WTC11 (cell line): Measurements from ENCODE around the gene C3orf33. TPM values are rescaled to one million over a fixed set of nuclear protein-coding genes. Genes with fewer than 3 reads are reported as not detected.

Experiments used
- ATAC-seq: fragments of 200-7000 bp; cut with Tn5 transposase; 2 replicates; pipeline ENCODE4 v1.10.0; 2021; ENCODE audit warnings: mild to moderate bottlenecking, moderate library complexity
- CTCF ChIA-PET: fragments of 300-600 bp; sonication (Branson Sonifier 250); formaldehyde crosslinking; loops from one replicate; lab custom pipeline; 2021; ENCODE audit warnings: antibody characterized with exemption; lab: Charles Lee
- POLR2A ChIA-PET: fragments of 350-600 bp; sonication (Branson Sonifier 250); formaldehyde crosslinking; loops from one replicate; lab custom pipeline; 2021; ENCODE audit warnings: antibody characterized with exemption; lab: Charles Lee
- DNase-seq: peaks from one replicate; pipeline ENCODE4 v3.0.0; 2021; ENCODE audit warnings: low spot score
- H3K27ac Mint-ChIP-seq: 2 replicates; pipeline ENCODE4 v1.8.0; 2021; ENCODE audit warnings: mixed read lengths
- H3K27me3 Mint-ChIP-seq: 2 replicates; pipeline ENCODE4 v1.8.0; 2021; ENCODE audit warnings: low read depth, mild to moderate bottlenecking, moderate library complexity, mixed read lengths
- H3K36me3 Mint-ChIP-seq: 2 replicates; pipeline ENCODE4 v1.8.0; 2021; ENCODE audit warnings: mixed read lengths
- H3K4me1 Mint-ChIP-seq: 2 replicates; pipeline ENCODE4 v1.8.0; 2022; ENCODE audit warnings: mixed read lengths
- H3K4me3 Mint-ChIP-seq: 2 replicates; pipeline ENCODE4 v1.8.0; 2021; ENCODE audit warnings: mild to moderate bottlenecking, moderate library complexity, mixed read lengths
- H3K9me3 Mint-ChIP-seq: 2 replicates; pipeline ENCODE4 v1.8.0; 2021; ENCODE audit warnings: mixed read lengths
- AFF4 ChIP-seq: sonication (generic); formaldehyde crosslinking; IDR thresholded peaks from 2 replicates; pipeline ENCODE4 v1.8.1; 2023; ENCODE audit warnings: mild to moderate bottlenecking, missing genetic modification reagents, borderline replicate concordance
- ATF1 ChIP-seq: sonication (generic); formaldehyde crosslinking; IDR thresholded peaks from 2 replicates; pipeline ENCODE4 v1.8.1; 2023; ENCODE audit warnings: mild to moderate bottlenecking, moderate library complexity, missing genetic modification reagents
- EMX1 ChIP-seq: fragments of 250-450 bp; sonication (Bioruptor Pico); IDR thresholded peaks from 2 replicates; pipeline ENCODE4 v1.8.0; 2021; ENCODE audit warnings: mild to moderate bottlenecking
- FOXK1 ChIP-seq: sonication (generic); formaldehyde crosslinking; IDR thresholded peaks from 2 replicates; pipeline ENCODE4 v1.8.0; 2022; ENCODE audit warnings: mild to moderate bottlenecking, moderate library complexity, missing genetic modification reagents
- GRHL2 ChIP-seq: fragments of 250-450 bp; sonication (Bioruptor Pico); IDR thresholded peaks from 2 replicates; pipeline ENCODE4 v1.8.0; 2022; ENCODE audit warnings: mild to moderate bottlenecking, moderate library complexity; ENCODE audit not compliant: insufficient replicate concordance, severe bottlenecking
- IRF2 ChIP-seq: sonication (generic); formaldehyde crosslinking; IDR thresholded peaks from 2 replicates; pipeline ENCODE4 v1.8.0; 2022; ENCODE audit warnings: low read depth, missing genetic modification reagents, borderline replicate concordance
- JAZF1 ChIP-seq: fragments of 250-450 bp; sonication (Bioruptor Pico); IDR thresholded peaks from 2 replicates; pipeline ENCODE4 v1.9.0; 2021; ENCODE audit warnings: moderate library complexity, mild to moderate bottlenecking, inconsistent platforms
- NFE2L1 ChIP-seq: sonication (generic); formaldehyde crosslinking; IDR thresholded peaks from 2 replicates; pipeline ENCODE4 v1.8.1; 2023; ENCODE audit warnings: missing genetic modification reagents
- NFYB ChIP-seq: sonication (generic); formaldehyde crosslinking; conservative IDR thresholded peaks from 2 replicates; pipeline ENCODE4 v1.8.0; 2022; ENCODE audit warnings: low read depth, missing genetic modification reagents
- NR3C1 ChIP-seq: sonication (generic); formaldehyde crosslinking; conservative IDR thresholded peaks from 2 replicates; pipeline ENCODE4 v1.8.1; 2023; ENCODE audit warnings: low read depth, mild to moderate bottlenecking, missing genetic modification reagents
- RELA ChIP-seq: sonication (generic); formaldehyde crosslinking; IDR thresholded peaks from 2 replicates; pipeline ENCODE4 v1.8.1; 2022; ENCODE audit warnings: missing genetic modification reagents, mild to moderate bottlenecking, borderline replicate concordance
- ZBTB43 ChIP-seq: sonication (generic); formaldehyde crosslinking; IDR thresholded peaks from 2 replicates; pipeline ENCODE4 v1.8.1; 2023; ENCODE audit warnings: mild to moderate bottlenecking, missing genetic modification reagents
- ZMAT4 ChIP-seq: fragments of 250-450 bp; sonication (Bioruptor Pico); IDR thresholded peaks from 2 replicates; pipeline ENCODE4 v1.9.0; 2021; ENCODE audit warnings: mild to moderate bottlenecking
- ZNF121 ChIP-seq: sonication (generic); formaldehyde crosslinking; IDR thresholded peaks from 2 replicates; pipeline ENCODE4 v1.8.0; 2023; ENCODE audit warnings: missing genetic modification reagents
- ZNF219 ChIP-seq: sonication (generic); formaldehyde crosslinking; IDR thresholded peaks from 2 replicates; pipeline ENCODE4 v1.8.0; 2023; ENCODE audit warnings: missing genetic modification reagents, mild to moderate bottlenecking, borderline replicate concordance
- ZNF317 ChIP-seq: sonication (generic); formaldehyde crosslinking; IDR thresholded peaks from 2 replicates; pipeline ENCODE4 v1.8.1; 2023; ENCODE audit warnings: low read depth, mild to moderate bottlenecking, moderate library complexity, missing genetic modification reagents, borderline replicate concordance
- ZNF396 ChIP-seq: fragments of 250-450 bp; sonication (Bioruptor Pico); IDR thresholded peaks from 2 replicates; pipeline ENCODE4 v1.8.0; 2021; ENCODE audit warnings: mild to moderate bottlenecking, moderate library complexity, borderline replicate concordance
- ZNF671 ChIP-seq: fragments of 250-450 bp; sonication (Bioruptor Pico); IDR thresholded peaks from 2 replicates; pipeline ENCODE4 v1.8.0; 2021; ENCODE audit warnings: mild to moderate bottlenecking
- total RNA-seq: library from RNA; stranded (reverse); gene quantifications from 3 replicates; pipeline ENCODE4 v1.2.3, GENCODE V29; 2021

Gene C3orf33
- total RNA-seq, 1 experiment from 2014 or later, result 2.8 TPM

- no peak overlapping the region for H3K27ac Mint-ChIP-seq
- no peaks in the 10 kb centered on the region for H3K36me3 Mint-ChIP-seq
- ChIA-PET POLR2A (no interaction called here), CTCF (interaction anchor here (0.6 to 3.5 kb wide), 3 partner anchors 58 to 196 kb away, joined by 3 to 21 read pairs (median 5); partner anchors contain the start of gene C3orf33)
- ATAC-seq, result no peak
- H3K4me1 Mint-ChIP-seq, result peaks cover 67% of the 10 kb centered on the region
- DNase-seq, result no peak
- no peaks in the 10 kb centered on the region for H3K27me3 Mint-ChIP-seq
- peak overlapping the region; percentile 71 for H3K4me3 Mint-ChIP-seq
- H3K9me3 Mint-ChIP-seq, result no peaks in the 10 kb centered on the region
- TF ChIP-seq ZNF219 (CRISPR knock-in tag), result no peak
- TF ChIP-seq IRF2 (CRISPR knock-in tag), result no peak
- no peak for TF ChIP-seq ZNF317 (CRISPR knock-in tag)
- no peak for TF ChIP-seq ZNF396 (CRISPR knock-in tag)
- TF ChIP-seq NFE2L1, result no peak
- no peak for TF ChIP-seq JAZF1 (CRISPR knock-in tag)
- no peak for TF ChIP-seq ZBTB43 (CRISPR knock-in tag)
- TF ChIP-seq GRHL2 (CRISPR knock-in tag), result no peak
- TF ChIP-seq AFF4 (CRISPR knock-in tag), result no peak
- TF ChIP-seq ZNF671 (CRISPR knock-in tag), result no peak
- TF ChIP-seq RELA (CRISPR knock-in tag), result no peak
- no peak for TF ChIP-seq EMX1 (CRISPR knock-in tag)
- TF ChIP-seq NR3C1 (CRISPR knock-in tag), result no peak
- TF ChIP-seq ZMAT4 (CRISPR knock-in tag), result no peak
Observed at GRCh38 chr3:155747946-155748290, 58.2 kb downstream of the C3orf33 start.

- H3K36me3 Mint-ChIP-seq, result no peaks in the 10 kb centered on the region
- H3K27me3 Mint-ChIP-seq, result no peaks in the 10 kb centered on the region
- ChIA-PET CTCF (interaction anchor here (0.6 to 3.5 kb wide), 5 partner anchors 28 to 236 kb away, joined by 3 to 21 read pairs (median 3); partner anchors contain the start of gene C3orf33), POLR2A (no interaction called here)
- no peak overlapping the region for H3K27ac Mint-ChIP-seq
- no peak for ATAC-seq
- no peaks in the 10 kb centered on the region for H3K9me3 Mint-ChIP-seq
- peaks cover 67% of the 10 kb centered on the region for H3K4me1 Mint-ChIP-seq
- peak overlapping the region; percentile 71 for H3K4me3 Mint-ChIP-seq
- TF ChIP-seq ATF1 (CRISPR knock-in tag), result no peak
- no peak for TF ChIP-seq NFYB
- no peak for TF ChIP-seq FOXK1 (CRISPR knock-in tag)
- TF ChIP-seq ZNF121 (CRISPR knock-in tag), result no peak
- no peak for DNase-seq
Observed at GRCh38 chr3:155747286-155747945, 58.7 kb downstream of the C3orf33 start.
